ENCODE results near the gene GAS5.

GRCh38 chr1:173889885-173890284 lies 22.1 kb upstream of the GAS5 start:
- TF ChIP-seq CTCF (conservative IDR thresholded peaks at IDR 0.05 in 1 of 2, IDR thresholded peaks at IDR 0.05 in 1 of 2; ENCODE audit: extremely low read depth in 1 of 2, insufficient read depth in 1 of 2, low read depth in 1 of 2, low read length in 2 of 2) (no peak), EZH2 (IDR thresholded peaks at IDR 0.05; ENCODE audit: borderline replicate concordance, low read length) (no peak)
